HL-60 (cell line): Measurements from ENCODE around the gene NAV2.

ENCODE experiments used
- TF ChIP-seq, protein P1 (sequence below): IDR thresholded peaks from one replicate; pipeline ENCODE4 v1.5.1; 2011; ENCODE audit warnings: low read length, control low read depth, inconsistent platforms; ENCODE audit not compliant: insufficient read depth
- TF ChIP-seq, protein P2 (sequence below): IDR thresholded peaks from 2 replicates; pipeline ENCODE4 v1.6.1; 2012; ENCODE audit warnings: low read depth; ENCODE audit not compliant: insufficient replicate concordance

DNA sequence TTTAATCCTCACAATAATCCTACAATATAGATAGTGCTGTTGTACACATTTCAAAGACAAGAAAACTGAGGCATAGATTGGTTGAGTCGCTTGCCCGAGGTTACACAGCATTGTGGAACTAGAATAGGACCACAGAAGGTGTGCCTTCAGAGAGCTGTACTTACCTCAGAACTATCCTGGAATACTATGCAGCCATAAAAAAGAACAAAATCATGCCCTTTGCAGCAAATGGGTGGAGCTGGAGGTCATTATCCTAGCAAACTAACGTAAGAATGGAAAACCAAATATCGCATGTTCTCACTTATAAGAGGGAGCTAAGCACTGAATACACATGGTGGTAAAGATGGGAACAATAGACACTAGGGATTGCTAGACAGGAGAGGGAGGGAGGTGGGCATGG, 15.7 kb upstream of the NAV2 start:
- TF ChIP-seq, protein P1, sequence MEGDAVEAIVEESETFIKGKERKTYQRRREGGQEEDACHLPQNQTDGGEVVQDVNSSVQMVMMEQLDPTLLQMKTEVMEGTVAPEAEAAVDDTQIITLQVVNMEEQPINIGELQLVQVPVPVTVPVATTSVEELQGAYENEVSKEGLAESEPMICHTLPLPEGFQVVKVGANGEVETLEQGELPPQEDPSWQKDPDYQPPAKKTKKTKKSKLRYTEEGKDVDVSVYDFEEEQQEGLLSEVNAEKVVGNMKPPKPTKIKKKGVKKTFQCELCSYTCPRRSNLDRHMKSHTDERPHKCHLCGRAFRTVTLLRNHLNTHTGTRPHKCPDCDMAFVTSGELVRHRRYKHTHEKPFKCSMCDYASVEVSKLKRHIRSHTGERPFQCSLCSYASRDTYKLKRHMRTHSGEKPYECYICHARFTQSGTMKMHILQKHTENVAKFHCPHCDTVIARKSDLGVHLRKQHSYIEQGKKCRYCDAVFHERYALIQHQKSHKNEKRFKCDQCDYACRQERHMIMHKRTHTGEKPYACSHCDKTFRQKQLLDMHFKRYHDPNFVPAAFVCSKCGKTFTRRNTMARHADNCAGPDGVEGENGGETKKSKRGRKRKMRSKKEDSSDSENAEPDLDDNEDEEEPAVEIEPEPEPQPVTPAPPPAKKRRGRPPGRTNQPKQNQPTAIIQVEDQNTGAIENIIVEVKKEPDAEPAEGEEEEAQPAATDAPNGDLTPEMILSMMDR = no peak
- TF ChIP-seq, protein P2, sequence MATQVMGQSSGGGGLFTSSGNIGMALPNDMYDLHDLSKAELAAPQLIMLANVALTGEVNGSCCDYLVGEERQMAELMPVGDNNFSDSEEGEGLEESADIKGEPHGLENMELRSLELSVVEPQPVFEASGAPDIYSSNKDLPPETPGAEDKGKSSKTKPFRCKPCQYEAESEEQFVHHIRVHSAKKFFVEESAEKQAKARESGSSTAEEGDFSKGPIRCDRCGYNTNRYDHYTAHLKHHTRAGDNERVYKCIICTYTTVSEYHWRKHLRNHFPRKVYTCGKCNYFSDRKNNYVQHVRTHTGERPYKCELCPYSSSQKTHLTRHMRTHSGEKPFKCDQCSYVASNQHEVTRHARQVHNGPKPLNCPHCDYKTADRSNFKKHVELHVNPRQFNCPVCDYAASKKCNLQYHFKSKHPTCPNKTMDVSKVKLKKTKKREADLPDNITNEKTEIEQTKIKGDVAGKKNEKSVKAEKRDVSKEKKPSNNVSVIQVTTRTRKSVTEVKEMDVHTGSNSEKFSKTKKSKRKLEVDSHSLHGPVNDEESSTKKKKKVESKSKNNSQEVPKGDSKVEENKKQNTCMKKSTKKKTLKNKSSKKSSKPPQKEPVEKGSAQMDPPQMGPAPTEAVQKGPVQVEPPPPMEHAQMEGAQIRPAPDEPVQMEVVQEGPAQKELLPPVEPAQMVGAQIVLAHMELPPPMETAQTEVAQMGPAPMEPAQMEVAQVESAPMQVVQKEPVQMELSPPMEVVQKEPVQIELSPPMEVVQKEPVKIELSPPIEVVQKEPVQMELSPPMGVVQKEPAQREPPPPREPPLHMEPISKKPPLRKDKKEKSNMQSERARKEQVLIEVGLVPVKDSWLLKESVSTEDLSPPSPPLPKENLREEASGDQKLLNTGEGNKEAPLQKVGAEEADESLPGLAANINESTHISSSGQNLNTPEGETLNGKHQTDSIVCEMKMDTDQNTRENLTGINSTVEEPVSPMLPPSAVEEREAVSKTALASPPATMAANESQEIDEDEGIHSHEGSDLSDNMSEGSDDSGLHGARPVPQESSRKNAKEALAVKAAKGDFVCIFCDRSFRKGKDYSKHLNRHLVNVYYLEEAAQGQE = no peak
